GM12878 (cell line): ENCODE measurements around the gene ANAPC2. TPM values are rescaled to one million over a fixed set of nuclear protein-coding genes. Genes with fewer than 3 reads are reported as not detected.

Experiments
- ATAC-seq: fragments of 200-7000 bp; cut with Tn5 transposase; 3 replicates; pipeline ENCODE4 v1.9.1; 2020; ENCODE audit warnings: mild to moderate bottlenecking, moderate library complexity
- BruUV-seq: library from RNA; stranded (reverse); fragments of 400-500 nt; replicated peaks from 2 replicates; lab custom pipeline; 2021; lab: Mats Ljungman, UMichigan
- CTCF ChIA-PET: fragments of 300-600 bp; sonication (Branson Sonifier 250); formaldehyde crosslinking; extraction: SDS; loops from one replicate; lab custom pipeline; 2021; ENCODE audit warnings: inconsistent platforms; lab: Yijun Ruan, JAX
- POLR2A ChIA-PET: fragments of 350-600 bp; formaldehyde crosslinking; extraction: SDS; loops from one replicate; lab custom pipeline; 2021; ENCODE audit warnings: inconsistent platforms; lab: Charles Lee
- RAD21 ChIA-PET: fragments of 300-600 bp; sonication (Branson Sonifier 250); formaldehyde crosslinking; loops from one replicate; lab custom pipeline; 2023; ENCODE audit warnings: antibody characterized with exemption; ENCODE audit not compliant: unreplicated experiment; lab: Charles Lee
- SMC1A ChIA-PET: fragments of 300-600 bp; sonication (Branson Sonifier 250); formaldehyde crosslinking; loops from one replicate; lab custom pipeline; 2023; ENCODE audit not compliant: unreplicated experiment, uncharacterized antibody; lab: Charles Lee
- DNase-seq: peaks from one replicate; pipeline ENCODE4 v3.0.0-alpha.2; 2011; ENCODE audit warnings: low read depth, low spot score
- FAIRE-seq: peaks from 3 replicates; lab custom pipeline; 2011; peaks lifted over from hg19 to GRCh38; lab: Jason Lieb, UNC
- H2AFZ ChIP-seq: 2 replicates; pipeline ENCODE4 v1.6.0; 2011; ENCODE audit warnings: low read depth, low read length, control low read depth; ENCODE audit not compliant: control insufficient read depth
- H3K27ac ChIP-seq: 2 replicates; pipeline ENCODE4 v1.5.1; 2011; ENCODE audit warnings: control low read depth; ENCODE audit not compliant: control insufficient read depth, insufficient read depth
- H3K27me3 ChIP-seq, 2 experiments: replicated peaks in 1 of 2; 2 replicates each; pipeline versions ENCODE4 v1.6.0 to v1.6.1; 2011; ENCODE audit warnings: low read length in 1 of 2; ENCODE audit not compliant: control insufficient read depth in 2 of 2, insufficient read depth in 2 of 2
- H3K36me3 ChIP-seq, 2 experiments: 2 replicates each; pipeline ENCODE4 v1.5.1; 2011; ENCODE audit warnings: low read length in 1 of 2; ENCODE audit not compliant: control insufficient read depth in 2 of 2, insufficient read depth in 2 of 2
- H3K4me1 ChIP-seq: 2 replicates; pipeline ENCODE4 v1.6.1; 2011; ENCODE audit warnings: mild to moderate bottlenecking, low read length, moderate library complexity, mixed read lengths; ENCODE audit not compliant: control insufficient read depth, insufficient read depth
- H3K4me2 ChIP-seq: 2 replicates; pipeline ENCODE4 v1.6.0; 2011; ENCODE audit warnings: control low read depth; ENCODE audit not compliant: control insufficient read depth, insufficient read depth
- H3K4me3 ChIP-seq: fragments of 200-600 bp; sonication (generic); 2 replicates; pipeline ENCODE4 v1.5.1; 2016
- H3K79me2 ChIP-seq: 2 replicates; pipeline ENCODE4 v1.6.0; 2011; ENCODE audit warnings: low read length; ENCODE audit not compliant: control insufficient read depth, insufficient read depth
- H3K9ac ChIP-seq: 2 replicates; pipeline ENCODE4 v1.8.0; 2011; ENCODE audit warnings: low read length, control low read depth, mixed read lengths; ENCODE audit not compliant: control insufficient read depth, insufficient read depth
- H3K9me3 ChIP-seq: replicated peaks from 3 replicates; pipeline ENCODE4 v1.5.1; 2011; ENCODE audit warnings: mild to moderate bottlenecking, low read length; ENCODE audit not compliant: control insufficient read depth, insufficient read depth
- H4K20me1 ChIP-seq: 2 replicates; pipeline ENCODE4 v1.6.0; 2011; ENCODE audit not compliant: control insufficient read depth, insufficient read depth
- POLR2A ChIP-seq: IDR thresholded peaks from 2 replicates; pipeline ENCODE4 v1.6.1; 2011; ENCODE audit warnings: low read depth, mild to moderate bottlenecking, low read length
- ZBTB4 ChIP-seq: fragments of 450-650 bp; formaldehyde crosslinking; IDR thresholded peaks from 2 replicates; pipeline ENCODE4 v1.4.0; 2022; ENCODE audit warnings: mild to moderate bottlenecking, moderate library complexity
- WGBS: methylation state at CpG from one replicate; pipeline ENCODE4 v1.1.6; 2016; ENCODE audit warnings: low lambda C conversion rate; ENCODE audit not compliant: insufficient replicate concordance, insufficient coverage; ENCODE audit errors: missing lambda C conversion rate; 5-methylcytosine and 5-hydroxymethylcytosine counted together
- in situ Hi-C: fragments of 300-500 bp; cut with MboI; formaldehyde crosslinking; loops from 9 replicates; pipeline ENCODE4 v1.14.3; 2018; ENCODE audit warnings: mixed read lengths
- intact Hi-C: fragments of 100-400 bp; cut with micrococcal nuclease; formaldehyde crosslinking; loops from one replicate; pipeline ENCODE4 v1.14.2; 2022; ENCODE audit not compliant: unreplicated experiment
- polyA plus RNA-seq, 11 experiments: library from polyadenylated mRNA; depleted of rRNA in 4 of 11; unstranded in 6 of 11; stranded (reverse) in 5 of 11; fragments of >200 nt; fragmentation: Nextera tagmentation in 4 of 11; fragmentation: Illumina TruSeq in 1 of 11; extraction: Ambion mirVana in 4 of 11; extraction: Trizol in 1 of 11; gene quantifications; 1 replicate in 1 of 11; 2 replicates in 10 of 11; pipeline versions ENCODE4 v1.2.1 to v1.2.3, GENCODE V29; 2011 to 2016; ENCODE audit warnings: inconsistent platforms in 2 of 11, missing spikeins in 2 of 11, low read depth in 1 of 11
- total RNA-seq, 4 experiments: library from RNA; depleted of rRNA in 3 of 4; stranded (reverse); fragments of >200 nt in 3 of 4; fragmentation: Illumina TruSeq in 1 of 4; extraction: Trizol in 1 of 4; gene quantifications; 2 replicates each; pipeline versions ENCODE4 v1.2.1 to v1.2.3, GENCODE V29; 2013 to 2021
- TF ChIP-seq, protein P1 (sequence below), 3 experiments: IDR thresholded peaks in 2 of 3; conservative IDR thresholded peaks in 1 of 3; 2 replicates each; pipeline ENCODE4 v1.5.1; 2011; ENCODE audit warnings: low read depth in 3 of 3, low read length in 3 of 3, mild to moderate bottlenecking in 3 of 3, control low read depth in 2 of 3, moderate library complexity in 2 of 3, inconsistent platforms in 1 of 3, mixed read lengths in 1 of 3; ENCODE audit not compliant: control insufficient read depth in 2 of 3, insufficient read depth in 1 of 3; ENCODE audit errors: extremely low read depth in 1 of 3
- TF ChIP-seq, protein P2 (sequence below): fragments of 450-650 bp; IDR thresholded peaks from 2 replicates; pipeline ENCODE4 v1.6.1; 2018; ENCODE audit warnings: mild to moderate bottlenecking, low read depth, moderate library complexity; ENCODE audit not compliant: partially characterized antibody

The ANAPC2 gene
- total and polyA plus RNA-seq, 10 of the 15 experiments (the other 5 are each of a cell fraction or from before 2014, with no cell fraction given): 0.03 to 65.2 (median 20.5) TPM

- intact Hi-C loops: no loop called here
- WGBS: 94% methylated on average over 46 of the region's 49 CpGs
Measured at GRCh38 chr9:137213160-137214060, 25.1 kb upstream of the ANAPC2 start.

More at GRCh38 chr9:137213160-137214060, 25.1 kb upstream of the ANAPC2 start:
- Histone ChIP-seq H3K4me1 (no peaks in the 10 kb centered on the region), H3K27ac (no peak overlapping the region), H3K27me3 (no peaks in the 10 kb centered on the region), H4K20me1 (no peaks in the 10 kb centered on the region), H2AFZ (no peak overlapping the region), H3K9ac (no peak overlapping the region), H3K4me3 (no peak overlapping the region), H3K79me2 (no peaks in the 10 kb centered on the region), H3K4me2 (no peak overlapping the region), H3K9me3 (no peaks in the 10 kb centered on the region), H3K36me3 (peaks cover 0 to 4% of the 10 kb centered on the region in 2 experiments; a peak in 3 of 4 replicates)
- POLR2A ChIA-PET: interaction anchor here (0.5 kb wide), 1 partner anchor 81 kb away, joined by 3 read pairs; no protein-coding TSS in a partner anchor
- ATAC-seq (no peak), FAIRE-seq (no peak), DNase-seq (no peak)
- SMC1A ChIA-PET: no interaction called here
- RAD21 ChIA-PET: interaction anchor here (0.6 kb wide), 1 partner anchor 22 kb away, joined by 3 read pairs; no protein-coding TSS in a partner anchor
- CTCF ChIA-PET: interaction anchor here (0.6 to 1.1 kb wide), 2 partner anchors 12 to 13 kb away, joined by 3 read pairs; partner anchors contain the start of gene RNF224
- TF ChIP-seq, protein P1, sequence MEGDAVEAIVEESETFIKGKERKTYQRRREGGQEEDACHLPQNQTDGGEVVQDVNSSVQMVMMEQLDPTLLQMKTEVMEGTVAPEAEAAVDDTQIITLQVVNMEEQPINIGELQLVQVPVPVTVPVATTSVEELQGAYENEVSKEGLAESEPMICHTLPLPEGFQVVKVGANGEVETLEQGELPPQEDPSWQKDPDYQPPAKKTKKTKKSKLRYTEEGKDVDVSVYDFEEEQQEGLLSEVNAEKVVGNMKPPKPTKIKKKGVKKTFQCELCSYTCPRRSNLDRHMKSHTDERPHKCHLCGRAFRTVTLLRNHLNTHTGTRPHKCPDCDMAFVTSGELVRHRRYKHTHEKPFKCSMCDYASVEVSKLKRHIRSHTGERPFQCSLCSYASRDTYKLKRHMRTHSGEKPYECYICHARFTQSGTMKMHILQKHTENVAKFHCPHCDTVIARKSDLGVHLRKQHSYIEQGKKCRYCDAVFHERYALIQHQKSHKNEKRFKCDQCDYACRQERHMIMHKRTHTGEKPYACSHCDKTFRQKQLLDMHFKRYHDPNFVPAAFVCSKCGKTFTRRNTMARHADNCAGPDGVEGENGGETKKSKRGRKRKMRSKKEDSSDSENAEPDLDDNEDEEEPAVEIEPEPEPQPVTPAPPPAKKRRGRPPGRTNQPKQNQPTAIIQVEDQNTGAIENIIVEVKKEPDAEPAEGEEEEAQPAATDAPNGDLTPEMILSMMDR (IDR thresholded peaks at IDR 0.05 in 2 of 3, conservative IDR thresholded peaks at IDR 0.05 in 1 of 3; ENCODE audit: control insufficient read depth in 2 of 3, extremely low read depth in 1 of 3, insufficient read depth in 1 of 3, low read depth in 3 of 3, low read length in 3 of 3): peak in 1 of 3 experiments; percentile 3; a peak in 1 of 6 replicates
- TF ChIP-seq ZBTB4 (CRISPR knock-in tag) (no peak), POLR2A (peak; percentile 28; the same call in 1 of the 2 replicates)
- TF ChIP-seq, protein P2, sequence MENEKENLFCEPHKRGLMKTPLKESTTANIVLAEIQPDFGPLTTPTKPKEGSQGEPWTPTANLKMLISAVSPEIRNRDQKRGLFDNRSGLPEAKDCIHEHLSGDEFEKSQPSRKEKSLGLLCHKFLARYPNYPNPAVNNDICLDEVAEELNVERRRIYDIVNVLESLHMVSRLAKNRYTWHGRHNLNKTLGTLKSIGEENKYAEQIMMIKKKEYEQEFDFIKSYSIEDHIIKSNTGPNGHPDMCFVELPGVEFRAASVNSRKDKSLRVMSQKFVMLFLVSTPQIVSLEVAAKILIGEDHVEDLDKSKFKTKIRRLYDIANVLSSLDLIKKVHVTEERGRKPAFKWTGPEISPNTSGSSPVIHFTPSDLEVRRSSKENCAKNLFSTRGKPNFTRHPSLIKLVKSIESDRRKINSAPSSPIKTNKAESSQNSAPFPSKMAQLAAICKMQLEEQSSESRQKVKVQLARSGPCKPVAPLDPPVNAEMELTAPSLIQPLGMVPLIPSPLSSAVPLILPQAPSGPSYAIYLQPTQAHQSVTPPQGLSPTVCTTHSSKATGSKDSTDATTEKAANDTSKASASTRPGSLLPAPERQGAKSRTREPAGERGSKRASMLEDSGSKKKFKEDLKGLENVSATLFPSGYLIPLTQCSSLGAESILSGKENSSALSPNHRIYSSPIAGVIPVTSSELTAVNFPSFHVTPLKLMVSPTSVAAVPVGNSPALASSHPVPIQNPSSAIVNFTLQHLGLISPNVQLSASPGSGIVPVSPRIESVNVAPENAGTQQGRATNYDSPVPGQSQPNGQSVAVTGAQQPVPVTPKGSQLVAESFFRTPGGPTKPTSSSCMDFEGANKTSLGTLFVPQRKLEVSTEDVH: no peak
- in situ Hi-C loops: no loop called here
- no TSS peak for BruUV-seq
